NCI-H2107 (cell line): Measurements from ENCODE around the gene REXO2.

Source experiments
- DNase-seq: peaks from one replicate; lab custom pipeline; 2025; lab: John Stamatoyannopoulos, UW

Gene REXO2

DNA sequence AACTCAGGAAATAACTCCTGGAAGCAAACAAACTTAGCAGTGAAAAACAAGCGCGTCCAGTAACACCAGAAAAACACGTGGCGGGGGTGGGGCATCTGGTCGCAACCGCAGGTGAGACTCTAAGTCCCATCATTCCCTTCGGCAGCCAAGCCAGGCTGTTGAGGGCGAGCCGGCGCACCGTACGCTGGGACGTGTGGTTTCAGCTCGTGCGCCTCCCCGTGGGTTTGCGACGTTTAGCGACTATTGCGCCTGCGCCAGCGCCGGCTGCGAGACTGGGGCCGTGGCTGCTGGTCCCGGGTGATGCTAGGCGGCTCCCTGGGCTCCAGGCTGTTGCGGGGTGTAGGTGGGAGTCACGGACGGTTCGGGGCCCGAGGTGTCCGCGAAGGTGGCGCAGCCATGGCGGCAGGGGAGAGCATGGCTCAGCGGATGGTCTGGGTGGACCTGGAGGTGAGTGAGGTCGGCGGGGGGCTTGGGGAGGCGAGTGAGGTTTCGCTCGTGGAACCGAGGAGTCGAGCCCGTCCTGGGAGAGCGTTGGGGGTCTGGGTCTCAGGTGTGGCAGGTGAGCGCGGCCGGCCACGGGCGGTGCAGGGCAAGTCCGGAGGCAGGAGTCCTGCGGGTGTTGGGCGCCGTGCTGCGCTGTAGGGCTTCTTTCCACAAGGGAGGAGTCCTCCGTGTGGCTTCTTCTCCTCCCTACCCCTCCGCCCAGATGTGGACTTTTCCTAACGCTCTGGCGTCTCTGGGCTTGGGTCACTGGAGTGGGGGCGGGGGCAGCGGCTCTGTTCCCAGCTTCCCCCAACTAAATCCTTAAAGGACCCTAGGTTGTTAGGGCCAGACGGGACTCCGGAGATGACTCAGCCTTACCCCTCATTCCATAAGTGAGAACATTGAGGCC is at the start of gene REXO2:
REXO2 (plus strand) TSS at position 239 of the 892 bp plus-strand sequence; CDS start at position 301, 62 bp downstream.
- peak; percentile 84 for DNase-seq

DNA sequence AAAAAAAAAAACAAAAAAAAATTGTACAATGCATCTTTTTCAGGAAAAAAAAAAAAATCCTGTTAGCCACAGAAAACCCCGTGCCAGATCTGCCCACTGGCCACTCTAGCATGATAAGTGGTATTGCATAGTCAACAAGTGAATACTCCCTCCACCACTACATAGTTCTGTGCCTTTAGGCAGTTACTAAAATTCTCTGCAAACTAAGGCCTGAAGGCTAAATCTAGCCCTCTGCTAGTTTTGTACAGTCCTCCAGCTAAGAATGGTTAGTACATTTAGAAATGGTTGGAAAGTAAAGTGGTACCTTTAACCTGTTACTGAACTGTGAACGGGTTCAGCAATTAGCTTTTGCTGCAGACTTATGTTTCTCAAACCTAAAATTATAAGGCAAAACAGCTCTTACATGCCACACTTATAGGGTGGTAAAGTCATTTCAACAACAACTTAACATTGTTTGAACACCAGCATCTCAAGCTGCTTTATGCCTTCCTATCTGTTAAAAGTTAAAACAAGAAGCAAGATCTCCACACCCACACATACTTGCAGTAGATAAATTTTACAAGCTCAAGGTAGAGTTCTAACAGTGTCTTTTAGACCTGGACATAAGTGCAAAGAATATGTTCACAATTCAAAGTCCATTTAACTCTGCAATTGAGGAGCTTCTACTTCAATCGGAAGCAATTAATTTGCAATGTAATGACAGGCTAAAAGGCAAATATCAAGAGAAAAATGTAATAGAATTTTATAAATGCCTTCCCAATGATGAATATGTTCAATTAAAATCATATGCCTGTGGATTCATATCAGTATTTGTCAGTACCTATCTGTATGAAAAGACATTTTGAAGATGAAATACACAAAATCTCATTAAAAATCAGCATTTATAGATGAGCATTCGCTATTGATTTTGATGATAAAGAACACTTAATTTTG is 46.3 kb upstream of the REXO2 start:
- no peak for DNase-seq

DNA sequence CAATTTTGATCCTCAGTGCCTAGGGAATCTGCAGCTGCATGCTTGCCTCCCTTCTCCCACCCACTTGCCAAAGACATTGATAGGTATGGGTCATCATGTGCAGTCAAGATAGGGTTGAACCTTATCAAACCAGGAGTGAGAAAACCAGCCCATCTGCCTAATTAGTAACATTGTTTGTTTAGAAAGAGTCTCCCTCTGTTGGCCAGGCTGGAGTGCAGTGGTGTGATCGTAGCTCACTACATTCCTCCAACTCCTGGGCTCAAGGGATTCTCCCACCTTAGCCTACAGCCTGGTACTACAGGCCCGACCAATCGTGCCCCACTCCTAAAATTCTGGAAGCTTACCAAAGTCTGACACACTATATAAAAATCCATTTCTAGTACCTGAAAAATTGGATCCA is 43.5 kb upstream of the REXO2 start:
- DNase-seq, result no peak

GRCh38 chr11:114396916-114397315 is 42.4 kb upstream of the REXO2 start:
- no peak for DNase-seq

GRCh38 chr11:114397349-114397982 is 41.8 kb upstream of the REXO2 start:
- DNase-seq, result no peak

- no peak for DNase-seq
Measured at GRCh38 chr11:114398303-114398920, 40.9 kb upstream of the REXO2 start.

GRCh38 chr11:114399490-114400215 is 39.6 kb upstream of the REXO2 start:
- DNase-seq, result peak; percentile 66

- DNase-seq, result peak; percentile 90
Measured at GRCh38 chr11:114400216-114400914, 38.9 kb upstream of the REXO2 start, which contains the start of the genes C11orf71 and RBM7. C11orf71 (minus strand) TSS chr11:114400511; CDS start chr11:114400331, 180 bp downstream. RBM7 (plus strand) TSS chr11:114400666; CDS start chr11:114400672, 6 bp downstream.

GRCh38 chr11:114400915-114401223 is 38.4 kb upstream of the REXO2 start:
- DNase-seq, result no peak

GRCh38 chr11:114401311-114401710 is 38.0 kb upstream of the REXO2 start:
- no peak for DNase-seq

GRCh38 chr11:114412946-114413345 is 26.3 kb upstream of the REXO2 start:
- DNase-seq, result no peak

DNA sequence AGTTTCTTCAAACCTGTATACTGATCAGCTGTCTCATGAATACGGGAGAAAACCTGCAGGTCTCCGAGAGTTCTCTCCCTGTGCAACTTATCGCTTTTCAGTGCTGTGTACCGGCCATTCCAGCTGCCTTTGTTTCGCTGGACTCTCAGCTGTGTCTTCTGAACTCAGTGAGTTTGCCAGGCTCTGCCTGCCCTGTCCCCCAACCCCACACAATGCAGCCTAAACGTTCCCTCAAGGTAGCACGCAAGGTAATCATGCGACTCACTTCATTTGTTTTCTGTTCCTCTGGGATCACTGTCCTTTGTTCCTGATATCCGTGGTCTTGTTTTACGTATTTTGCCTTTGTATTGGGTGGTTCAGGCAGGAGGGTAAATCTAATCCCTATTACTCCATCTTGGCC is 25.3 kb upstream of the REXO2 start:
- no peak for DNase-seq

- DNase-seq, result no peak
Measured at GRCh38 chr11:114416441-114416961, 22.8 kb upstream of the REXO2 start.

DNA sequence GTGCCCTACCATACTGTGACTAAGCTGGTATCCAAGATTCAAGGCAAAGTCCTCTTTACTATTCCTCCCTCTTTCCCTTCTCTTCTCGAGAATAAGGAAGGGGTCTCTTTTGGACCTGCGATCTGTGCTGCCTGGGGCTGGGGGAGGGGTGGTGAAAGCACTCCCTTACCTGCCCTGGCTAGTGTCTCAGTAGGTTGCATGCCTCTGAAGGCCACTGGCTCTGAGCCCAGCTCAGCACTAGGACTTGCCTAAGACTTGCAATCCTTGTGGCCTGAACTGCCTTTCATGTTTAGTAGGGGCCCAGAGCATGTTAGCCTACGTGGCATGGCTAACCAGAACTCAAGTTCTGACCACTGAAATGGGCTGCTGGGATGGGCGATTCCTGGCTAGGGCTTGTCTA is 13.0 kb upstream of the REXO2 start:
- DNase-seq, result no peak

DNA sequence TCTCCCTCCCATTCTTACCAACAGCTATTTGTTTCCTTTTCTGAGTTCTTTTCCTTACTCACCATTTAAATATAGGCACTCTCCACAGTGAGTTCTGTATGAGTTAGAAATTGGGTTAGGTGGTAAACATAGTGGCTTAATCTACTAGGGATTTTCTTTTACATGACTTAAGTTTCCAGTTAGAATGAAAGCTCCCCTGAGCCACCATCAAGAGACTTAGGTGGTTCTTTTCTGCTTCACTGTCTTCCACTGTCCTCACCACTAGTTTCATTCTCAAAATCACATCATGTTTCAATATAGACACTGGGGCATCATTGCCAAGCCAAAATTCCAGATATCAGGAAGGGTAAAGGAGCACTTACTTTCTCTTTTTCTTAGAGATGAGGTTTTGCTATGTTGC is 9.0 kb upstream of the REXO2 start:
- DNase-seq, result no peak

GRCh38 chr11:114432893-114433292 is 6.4 kb upstream of the REXO2 start:
- DNase-seq, result no peak

GRCh38 chr11:114433376-114433775 is 5.9 kb upstream of the REXO2 start:
- no peak for DNase-seq

- DNase-seq, result no peak
Measured at GRCh38 chr11:114438303-114438702, 964 bp upstream of the REXO2 start.

DNA sequence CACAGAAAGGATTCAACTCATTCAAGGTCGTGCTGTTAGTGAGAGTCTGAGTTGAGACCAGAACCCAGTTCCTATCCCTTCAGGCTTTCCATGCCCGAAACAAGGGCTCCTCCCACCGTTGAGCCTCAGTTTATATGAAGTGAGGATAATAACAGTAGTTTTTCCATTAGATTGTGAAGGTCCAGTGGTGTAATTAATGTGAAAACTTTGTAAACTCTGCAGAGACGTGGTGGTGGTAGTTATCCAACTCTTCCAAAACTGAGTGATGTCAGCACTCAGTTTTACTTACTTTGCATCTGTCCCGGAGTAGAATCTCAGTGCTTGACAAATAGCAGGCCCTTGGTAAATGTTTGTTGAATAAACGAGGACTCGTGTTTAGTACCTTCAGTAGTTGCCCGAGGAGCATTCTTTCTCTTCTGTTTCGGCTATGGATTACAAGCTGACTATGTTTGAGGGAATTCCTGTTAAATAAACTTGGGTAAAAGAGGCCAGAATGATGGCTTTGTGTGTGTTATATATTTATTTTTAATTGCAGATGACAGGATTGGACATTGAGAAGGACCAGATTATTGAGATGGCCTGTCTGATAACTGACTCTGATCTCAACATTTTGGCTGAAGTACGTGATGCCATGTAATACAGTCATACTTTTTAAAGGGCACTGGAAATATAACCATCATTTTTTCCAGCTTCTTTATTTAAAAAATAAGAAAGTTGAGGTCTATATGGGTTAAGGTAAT is 1.0 kb downstream of the REXO2 start:
- no peak for DNase-seq
